ENCODE data around the gene NGEF.
A peak's percentile ranks its signal among the peaks of the same experiment; 100 is the strongest.

The NGEF gene

DNA sequence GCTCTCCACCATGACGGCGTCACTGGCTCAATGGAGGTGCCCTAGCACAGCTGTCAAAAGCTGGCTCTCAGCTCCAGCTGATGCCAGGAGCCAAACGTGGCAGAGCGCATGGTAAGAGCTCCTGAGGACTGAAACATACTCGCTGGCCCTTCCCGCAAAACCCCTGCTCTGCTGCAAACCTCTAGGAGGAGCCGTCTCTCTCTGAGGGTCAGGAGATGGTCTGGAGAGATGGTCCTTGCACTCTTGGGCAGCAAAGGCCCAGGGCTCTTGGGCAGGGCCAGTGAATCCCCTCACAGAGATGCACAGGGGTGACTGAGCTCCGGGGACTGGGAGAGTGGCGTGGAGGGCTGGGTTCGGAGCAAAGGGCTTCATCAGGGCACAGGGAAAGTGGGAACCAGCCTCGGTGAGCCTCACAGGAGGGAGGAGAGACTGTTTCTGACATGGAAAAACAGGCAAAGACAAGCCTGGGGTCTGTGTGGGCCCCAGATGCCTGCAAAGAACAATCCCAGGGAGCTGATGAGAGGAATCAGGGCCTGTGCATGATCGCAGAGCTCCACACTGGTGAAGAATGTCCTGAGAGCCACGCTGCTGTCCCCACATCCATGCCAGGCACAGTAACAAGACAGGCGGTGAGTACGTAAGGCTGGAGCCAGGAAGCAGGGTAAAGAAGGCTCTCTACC lies 125.7 kb downstream of the NGEF start:
- no peak for DNase-seq (ENCODE audit: low read depth in 3 of 3, low spot score in 1 of 3)

DNA sequence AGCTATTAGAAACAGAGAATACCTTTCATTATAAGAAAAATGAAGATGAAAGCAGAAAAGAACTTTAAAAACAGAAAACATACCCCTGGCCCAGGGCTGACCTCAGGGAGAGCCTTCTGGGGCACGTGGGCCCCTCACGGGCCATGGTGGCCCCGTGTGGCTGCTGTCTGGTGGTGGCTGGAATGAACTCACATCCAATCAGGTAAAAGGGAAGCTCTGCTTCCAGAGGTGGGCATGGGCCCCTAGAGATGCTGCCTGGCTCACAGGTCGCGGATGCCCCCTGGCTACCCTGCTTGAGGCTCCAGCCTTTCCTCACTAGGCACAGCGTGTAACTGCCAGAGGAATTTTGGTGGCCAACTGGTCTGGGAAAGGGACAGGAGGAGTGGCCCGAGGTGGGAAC lies 126.4 kb downstream of the NGEF start:
- no peak for DNase-seq (ENCODE audit: low read depth in 3 of 3, low spot score in 1 of 3)

DNA sequence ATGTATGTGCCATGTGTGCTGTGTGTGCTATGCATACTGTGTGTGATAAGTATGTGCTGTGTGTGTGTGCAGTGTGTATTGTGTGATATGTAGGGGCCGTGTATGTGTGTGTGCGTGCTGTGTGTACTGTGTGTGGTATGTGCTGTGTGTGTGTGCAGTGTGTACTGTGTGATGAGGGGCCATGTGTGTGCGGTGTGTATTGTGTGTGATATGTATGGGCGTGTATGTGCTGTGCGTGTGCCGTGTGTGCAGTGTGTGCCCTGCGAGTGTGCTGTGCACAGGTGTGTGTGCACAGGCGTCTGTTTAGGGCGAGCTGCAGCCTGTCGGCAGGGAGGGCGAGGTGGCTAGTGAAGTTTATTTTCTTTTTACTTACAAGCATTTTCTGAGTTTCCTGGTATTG lies 126.9 kb downstream of the NGEF start:
- DNase-seq (ENCODE audit: low read depth in 3 of 3, low spot score in 1 of 3) = no peak

DNA sequence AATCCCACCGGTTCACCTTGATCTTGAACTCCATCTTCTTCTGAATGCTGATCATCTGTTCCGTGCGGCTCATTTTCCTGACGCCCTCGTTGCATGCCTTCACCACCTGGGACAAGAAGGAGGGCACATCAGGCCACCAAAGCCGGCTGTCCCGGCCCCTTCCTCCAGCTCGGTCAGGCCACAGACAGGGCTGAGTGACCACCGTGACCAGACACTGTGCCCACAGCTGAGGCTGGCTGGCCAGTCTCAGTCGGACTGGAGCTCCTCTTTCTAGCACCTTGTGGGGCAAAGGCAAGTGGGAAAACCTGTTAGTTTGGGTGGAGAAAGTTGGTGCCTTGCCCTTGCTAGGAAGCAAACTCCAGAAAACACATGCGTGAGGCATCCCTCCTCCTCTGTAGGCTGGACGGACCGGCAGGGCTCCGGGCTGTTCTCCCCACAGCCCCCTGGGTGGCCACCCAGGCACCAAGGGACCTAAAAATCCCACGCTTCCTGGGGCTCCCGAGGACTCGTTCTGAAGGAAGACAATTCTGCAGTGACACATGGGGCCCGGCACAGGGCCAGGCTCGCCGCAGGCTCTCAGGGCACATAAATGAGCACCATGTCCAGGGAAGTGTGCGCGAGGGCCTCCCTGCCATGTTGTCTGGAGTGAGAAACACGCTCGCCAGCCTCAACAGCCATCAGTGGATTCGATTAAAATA lies 127.6 kb downstream of the NGEF start:
- DNase-seq (ENCODE audit: low read depth in 3 of 3, low spot score in 1 of 3) = no peak

DNA sequence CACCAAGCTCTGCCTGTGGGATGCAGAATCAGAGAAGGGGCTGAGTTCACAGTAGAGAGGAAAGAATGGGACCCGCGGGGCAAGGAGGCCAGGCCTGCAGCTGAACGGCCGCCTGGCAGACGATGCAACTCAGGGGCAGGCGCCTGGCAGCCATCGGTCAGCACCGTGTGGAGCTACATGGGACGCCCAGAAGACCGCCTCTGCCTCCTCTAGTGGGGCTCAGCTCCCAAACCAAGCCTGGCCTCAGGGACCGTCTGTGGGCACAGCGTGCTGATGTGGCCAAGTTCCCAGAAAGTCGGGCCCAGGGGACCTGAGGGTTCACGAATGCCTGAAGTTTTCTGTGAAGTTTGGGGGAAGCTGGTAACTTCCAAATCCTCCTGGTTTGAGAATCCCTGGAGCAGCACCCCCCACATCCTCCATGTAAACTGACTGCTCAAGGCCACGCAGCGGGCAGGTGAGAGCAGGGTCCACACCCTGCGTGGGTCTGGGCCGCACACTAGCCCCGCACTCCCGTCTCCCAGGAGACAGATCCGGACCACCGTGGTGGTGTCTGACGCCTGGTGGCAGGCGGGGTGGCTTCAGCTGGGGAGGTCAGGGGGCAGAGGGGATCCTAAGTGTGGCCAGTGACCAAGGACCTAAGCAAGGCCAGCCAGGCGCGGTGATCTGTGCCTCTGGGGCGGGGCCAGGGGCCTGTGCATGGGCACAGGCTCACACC lies 128.3 kb downstream of the NGEF start:
- DNase-seq (ENCODE audit: low read depth in 3 of 3, low spot score in 1 of 3) = no peak

DNA sequence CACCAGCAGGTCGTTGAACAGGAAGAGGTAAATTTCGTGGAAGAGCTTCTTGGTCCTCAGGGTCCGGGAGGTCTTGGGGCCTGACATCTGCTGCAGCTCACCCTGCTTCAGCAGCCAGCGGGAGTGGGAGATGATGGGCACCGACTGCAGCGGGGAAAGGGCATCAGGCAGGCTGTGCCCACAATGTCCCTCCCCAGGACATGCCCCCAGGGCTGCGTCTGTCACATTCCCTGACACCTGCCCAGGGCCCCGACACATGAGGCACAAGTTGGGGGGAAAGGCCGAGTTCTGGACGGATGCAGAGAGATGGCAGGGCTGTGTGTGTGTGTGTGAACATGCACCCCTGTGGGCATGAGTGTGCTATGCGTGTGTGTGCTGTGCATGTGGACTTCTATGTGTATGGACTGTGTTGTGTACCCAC lies 129.0 kb downstream of the NGEF start:
- DNase-seq (ENCODE audit: low read depth in 3 of 3, low spot score in 1 of 3) = no peak

DNA sequence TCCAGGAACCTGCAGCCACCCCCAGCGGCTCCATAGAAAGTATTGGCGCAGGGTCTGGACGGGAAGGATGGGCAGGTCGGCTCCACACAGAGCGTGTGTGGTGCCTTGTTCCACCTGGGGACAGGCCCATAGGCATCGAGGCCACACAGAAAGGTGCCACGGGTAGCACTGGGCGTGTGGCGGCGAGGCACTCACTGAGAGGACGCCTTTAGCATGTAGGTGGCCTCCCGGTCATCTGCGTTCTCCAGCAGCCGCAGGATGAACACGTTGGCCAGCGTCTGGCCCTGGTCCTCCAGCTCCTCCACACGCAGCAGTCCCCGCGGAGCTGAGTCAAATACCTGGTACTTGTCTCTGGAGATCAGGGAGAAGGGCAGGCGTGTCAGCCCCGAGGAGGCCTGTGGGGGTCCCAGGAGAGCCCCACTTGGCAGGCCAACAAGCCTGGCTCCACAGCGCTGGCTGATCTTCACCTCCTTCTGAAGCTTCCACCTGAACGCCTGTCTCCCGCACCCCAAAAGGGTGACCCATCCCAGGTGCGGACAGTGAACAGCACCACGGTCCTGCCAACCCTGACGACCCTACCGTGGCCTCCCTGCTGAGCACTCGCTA lies 129.8 kb downstream of the NGEF start:
- no peak for DNase-seq (ENCODE audit: low read depth in 3 of 3, low spot score in 1 of 3)

DNA sequence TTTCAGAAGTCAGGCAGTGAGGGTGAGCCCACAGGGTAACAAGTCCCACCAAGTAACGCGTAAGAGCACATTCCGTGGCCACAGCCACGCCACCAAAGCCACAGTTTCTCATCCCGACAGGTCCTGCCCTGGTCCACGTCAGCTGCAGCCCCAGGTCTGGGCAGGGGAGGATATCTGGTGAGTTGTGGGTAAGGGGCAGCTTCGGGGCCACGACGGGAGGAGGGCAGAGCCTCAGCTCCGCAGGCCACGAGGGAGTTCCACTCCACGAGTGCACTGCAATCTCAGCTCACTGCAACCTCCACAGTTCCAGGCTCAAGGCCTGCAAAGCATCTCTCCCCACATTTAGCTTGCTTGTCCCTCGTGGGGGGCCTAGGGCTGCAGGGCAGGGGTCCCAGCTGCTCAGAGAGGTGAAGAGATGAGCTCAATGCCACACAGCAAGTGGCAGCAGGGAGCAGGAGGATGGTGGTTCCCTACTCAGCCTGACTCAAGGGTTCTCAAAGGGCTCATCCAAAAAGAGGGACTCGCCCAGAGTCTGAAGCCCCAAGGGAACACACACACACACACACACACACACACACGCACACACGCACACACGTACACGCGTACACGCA lies 130.4 kb downstream of the NGEF start:
- no peak for DNase-seq (ENCODE audit: low read depth in 3 of 3, low spot score in 1 of 3)

DNA sequence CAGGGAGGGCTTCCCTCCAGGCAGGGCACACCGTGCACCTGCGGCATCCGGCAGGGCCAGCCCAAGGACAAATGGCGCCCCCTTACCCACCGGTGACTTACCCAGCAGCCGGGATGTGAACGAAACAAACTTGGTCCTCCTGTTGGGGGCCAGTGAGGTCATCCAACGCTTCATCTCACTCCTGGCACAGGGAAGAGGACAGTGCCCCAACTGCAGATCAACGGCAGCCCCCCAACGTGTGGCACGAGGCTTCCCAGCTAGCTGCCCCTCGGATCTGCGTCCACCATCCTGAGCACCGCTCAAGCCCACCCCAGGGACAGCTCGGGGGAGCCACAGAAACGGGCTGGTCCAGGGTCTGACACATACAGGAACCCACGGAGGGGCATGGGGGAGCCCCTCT lies 131.0 kb downstream of the NGEF start:
- DNase-seq (ENCODE audit: low read depth in 3 of 3, low spot score in 1 of 3) = no peak

DNA sequence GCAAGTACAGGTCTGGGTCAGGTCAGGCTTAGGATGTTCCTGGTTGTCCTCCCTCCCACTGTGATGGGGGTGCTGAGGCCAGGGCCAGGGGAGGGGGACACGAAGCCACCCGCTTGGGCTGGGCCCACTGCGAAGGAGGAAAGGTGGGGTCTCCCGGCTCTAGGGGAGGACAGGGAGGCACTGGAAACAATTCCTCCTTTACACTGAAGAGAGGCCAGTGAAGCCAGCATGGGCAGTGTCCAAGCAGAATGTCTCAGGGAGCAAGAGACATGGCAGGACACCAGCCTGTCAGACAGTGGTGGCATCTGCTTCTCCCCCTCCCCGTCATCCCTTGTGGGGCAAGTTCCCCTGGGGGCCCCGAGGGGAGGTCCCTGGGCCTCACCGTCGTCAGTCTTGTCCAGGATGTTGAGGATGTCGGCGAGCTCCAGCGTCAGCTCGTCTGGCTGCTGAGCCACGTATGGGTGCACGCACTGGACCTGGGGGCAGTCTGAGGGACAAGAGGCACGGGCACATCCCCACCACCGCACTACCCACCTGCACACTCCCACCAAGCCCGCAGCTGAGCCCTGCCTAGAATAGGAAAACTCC lies 132.2 kb downstream of the NGEF start:
- DNase-seq (ENCODE audit: low read depth in 3 of 3, low spot score in 1 of 3) = no peak

DNA sequence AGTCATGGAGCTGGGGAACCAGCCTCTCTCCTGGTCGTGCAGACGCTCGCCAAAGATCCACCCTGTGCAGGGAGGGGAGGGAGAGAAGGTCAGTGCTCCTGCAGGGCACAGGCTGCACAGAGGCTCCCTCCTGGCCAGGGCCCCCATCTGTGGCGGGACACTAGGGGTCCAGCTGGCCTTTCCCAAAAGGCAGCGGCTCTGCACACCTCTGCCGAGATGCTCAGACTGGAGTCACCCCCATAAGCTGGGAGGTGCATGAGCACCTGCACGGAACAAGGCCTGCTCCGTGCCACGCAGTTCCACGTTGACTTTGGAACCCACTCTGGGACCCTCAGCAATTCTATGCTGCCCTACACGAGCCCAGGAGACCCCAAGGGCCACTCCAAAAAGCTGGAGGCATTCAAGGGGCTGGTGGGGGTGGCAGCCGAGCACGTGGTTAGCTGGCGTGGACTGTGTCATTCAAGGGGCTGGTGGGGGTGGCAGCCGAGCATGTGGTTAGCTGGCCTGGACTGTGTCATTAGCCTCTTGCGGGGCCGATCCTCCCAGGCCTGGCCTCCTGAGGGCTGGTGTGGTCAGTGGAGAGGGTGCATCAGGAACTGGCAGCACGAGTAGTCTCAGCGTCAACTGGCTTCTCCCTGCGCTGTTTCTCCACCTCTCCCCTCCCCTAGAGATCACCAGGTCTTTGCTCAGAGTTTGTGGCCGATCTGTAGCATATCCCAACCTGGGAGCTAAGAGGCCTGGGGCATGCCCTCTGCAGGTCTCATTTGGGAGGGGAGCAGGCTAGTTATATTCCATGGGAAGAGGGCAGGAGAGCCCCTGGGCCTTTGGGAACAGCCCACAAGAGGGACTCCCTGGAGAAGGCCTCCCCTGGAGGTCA lies 133.2 kb downstream of the NGEF start:
- no peak for DNase-seq (ENCODE audit: low read depth in 3 of 3, low spot score in 1 of 3)

DNA sequence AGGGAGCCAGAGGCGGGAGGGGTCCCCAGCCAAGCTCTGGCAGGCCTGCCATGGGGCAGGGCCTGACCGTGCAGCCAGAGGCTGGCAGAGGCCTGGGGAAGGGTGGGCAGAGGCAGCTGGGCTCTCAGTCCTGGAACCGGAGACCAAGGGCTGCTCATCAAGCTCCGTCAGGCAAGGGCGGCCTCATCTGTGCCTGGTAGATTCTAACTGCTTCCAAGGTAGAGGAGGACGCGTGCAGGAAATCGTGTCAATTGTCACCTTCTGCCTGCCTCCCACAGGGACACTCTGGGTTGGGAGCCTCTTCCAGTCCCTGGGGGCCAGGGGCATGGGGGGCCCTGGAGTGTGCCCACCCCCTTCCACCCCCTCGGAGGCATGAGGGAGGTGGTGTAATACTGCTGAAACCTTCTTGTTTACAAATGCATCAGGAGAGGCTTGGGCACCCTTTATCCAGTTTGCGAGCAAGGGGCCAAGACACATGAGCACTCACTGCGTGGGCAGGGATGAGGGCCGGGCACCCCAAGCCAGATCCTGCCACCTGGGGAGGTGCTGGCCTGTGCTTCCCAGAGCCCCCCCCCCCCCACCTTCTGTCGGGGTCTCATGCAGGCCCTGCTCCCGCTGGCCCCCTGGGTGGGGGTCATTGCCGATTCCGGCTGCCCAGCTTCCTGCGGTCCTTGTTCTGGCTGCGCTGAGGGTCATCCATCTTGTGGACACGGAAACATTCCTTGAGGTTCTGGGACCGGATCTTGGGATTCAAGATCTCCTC lies 134.0 kb downstream of the NGEF start:
- DNase-seq (ENCODE audit: low read depth in 3 of 3, low spot score in 1 of 3) = no peak

DNA sequence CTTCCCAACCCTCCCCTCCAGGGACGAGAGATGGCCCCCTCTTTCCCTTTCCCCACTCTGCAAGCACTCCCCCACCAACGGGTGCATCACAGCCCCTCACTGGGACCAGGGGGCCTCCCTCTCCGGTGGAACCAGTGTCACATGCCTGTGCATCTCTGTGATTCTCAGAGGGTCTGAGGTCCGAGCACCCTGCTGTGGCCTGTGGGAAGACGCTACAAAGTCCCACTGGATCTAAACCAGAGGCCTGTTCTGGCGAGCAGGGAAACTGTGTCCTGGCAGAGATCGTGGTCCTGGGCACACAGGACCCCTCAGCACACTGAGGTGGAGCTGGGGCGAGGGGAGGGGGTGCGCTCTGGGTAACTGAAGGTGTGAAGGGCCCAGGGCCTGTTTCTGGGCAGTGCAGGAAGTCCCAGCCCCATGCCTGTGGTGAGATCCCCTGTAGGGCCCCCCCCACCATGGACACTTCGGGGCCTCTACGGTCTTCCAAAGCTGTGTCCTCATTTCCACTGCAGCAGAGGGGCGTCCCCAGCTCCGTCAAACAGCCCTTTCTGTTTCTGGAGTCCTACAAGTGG lies 135.0 kb downstream of the NGEF start:
- no peak for DNase-seq (ENCODE audit: low read depth in 3 of 3, low spot score in 1 of 3)

DNA sequence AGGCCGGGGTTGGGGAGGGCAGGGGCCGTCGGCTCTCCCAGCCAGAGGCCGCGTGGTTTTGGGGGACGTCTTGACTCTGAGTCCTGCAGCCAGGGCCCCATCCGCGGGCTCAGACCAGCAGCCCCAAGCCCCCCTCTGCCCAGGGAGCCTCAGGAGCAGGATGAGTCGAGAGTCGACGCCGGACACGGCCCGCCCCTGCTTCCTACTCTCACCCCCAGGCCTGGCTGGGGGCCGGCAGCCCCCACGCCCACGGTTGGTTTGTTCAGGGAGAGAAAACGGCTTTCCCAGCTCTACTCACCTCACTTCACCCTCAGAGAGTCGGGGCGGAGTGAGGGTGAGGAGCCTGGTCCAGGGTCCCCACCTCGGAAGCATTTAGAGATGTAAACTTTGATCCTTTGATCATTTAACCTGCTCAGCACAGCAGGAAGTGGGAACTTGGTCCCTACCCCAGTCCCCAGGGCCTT lies 136.0 kb downstream of the NGEF start:
- no peak for DNase-seq (ENCODE audit: low read depth in 3 of 3, low spot score in 1 of 3)

DNA sequence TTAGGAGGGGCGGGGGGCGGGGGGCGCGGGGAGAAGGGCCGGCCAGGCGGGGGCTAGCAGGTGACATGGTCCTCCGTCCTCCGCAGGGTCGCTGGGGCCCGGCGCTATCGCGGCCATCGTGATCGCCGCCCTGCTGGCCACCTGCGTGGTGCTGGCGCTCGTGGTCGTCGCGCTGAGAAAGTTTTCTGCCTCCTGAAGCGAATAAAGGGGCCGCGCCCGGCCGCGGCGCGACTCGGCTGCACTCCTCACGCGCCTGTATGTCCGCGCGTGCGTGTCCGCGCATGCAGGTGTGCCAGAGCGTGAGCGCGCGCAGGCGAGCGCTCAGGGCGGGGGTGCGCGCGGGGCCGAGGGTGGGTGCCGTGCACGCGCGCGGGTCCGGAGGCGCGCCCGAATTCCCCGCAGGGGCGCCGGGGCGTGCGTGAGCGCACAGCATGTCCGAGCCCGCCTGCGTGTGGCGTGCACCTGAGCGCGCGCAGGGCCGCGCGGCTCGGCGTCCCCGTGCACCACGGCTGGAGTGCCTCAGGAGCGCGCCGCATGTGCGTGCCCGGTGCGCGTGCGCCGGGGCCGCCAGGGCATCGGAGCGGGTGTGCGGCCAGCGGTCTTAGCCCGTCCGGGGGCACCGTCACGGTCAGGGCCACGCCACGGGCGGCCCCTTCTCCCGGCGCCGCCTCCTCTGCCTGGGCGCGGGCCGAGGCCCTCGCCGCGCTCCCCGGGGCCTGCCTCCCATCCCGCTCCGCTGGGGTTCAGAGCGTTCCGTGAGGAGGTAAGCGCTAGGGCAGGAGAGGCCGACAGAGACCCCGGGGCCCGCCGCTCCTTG lies 136.7 kb downstream of the NGEF start:
- peak in 1 of 3 donors; percentile 14 for DNase-seq (ENCODE audit: low read depth in 3 of 3, low spot score in 1 of 3)

DNA sequence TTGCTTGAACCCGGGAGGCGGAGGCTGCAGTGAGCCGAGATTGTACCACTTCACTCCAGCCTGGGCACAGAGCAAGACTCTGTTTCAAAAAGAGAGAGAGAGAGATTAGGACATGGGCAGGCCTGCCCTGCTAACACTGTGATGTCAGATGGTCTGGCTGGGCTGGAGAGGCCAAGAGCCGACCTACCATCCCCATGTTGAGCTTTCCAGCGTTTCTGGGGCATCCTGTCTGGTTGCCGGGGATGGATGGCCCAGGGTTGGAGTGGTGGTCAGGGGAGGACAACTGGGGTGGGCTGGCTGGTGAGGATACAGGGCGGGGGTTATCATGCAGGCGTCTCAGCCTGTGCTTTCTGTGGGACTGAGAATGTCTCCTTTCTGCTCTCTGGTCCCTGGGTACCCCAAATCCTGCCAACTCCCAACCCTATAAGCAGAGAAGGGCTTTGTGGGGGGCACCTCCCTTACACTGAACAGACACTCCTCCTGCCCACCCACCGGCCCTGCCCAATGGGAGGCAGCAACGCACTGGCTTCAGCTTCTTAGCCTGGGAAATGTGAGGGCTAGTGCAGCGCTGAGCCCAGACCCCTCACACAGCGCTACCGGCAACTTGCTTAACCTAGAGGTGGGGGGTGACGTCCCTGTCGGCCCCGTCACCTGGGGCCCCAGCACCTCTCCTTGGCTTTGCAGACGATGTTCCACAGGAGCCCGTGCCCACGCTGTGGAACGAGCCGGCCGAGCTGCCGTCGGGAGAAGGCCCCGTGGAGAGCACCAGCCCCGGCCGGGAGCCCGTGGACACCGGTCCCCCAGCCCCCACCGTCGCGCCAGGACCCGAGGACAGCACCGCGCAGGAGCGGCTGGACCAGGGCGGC lies 137.6 kb downstream of the NGEF start:
- DNase-seq (ENCODE audit: low read depth in 3 of 3, low spot score in 1 of 3) = no peak

DNA sequence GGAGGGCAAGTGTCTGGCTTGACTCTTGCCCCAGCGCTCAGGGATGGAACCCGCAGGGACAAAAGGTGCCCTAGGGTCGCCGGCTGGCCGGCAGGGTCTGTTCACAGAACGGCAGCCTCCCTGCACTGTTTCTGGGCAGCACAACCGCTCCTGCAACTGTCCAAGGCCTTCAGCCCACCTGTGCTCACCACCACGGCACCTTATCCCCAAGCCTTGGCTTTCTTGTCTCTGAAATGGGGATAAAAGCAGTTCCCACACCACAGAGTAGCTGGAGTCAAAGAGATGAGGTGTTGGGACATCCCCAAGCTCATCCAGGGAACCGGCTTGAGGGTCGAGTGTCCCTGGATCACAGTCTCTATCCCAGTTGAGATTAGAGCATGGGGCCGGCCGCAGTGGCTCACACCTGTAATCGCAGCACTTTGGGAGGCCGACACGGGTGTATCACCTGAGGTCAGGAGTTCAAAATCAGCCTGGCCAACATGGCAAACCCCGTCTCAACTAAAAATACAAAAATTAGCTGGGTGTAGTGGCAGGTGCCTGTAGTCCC lies 138.3 kb downstream of the NGEF start:
- DNase-seq (ENCODE audit: low read depth in 3 of 3, low spot score in 1 of 3) = no peak
